HG03045 (cell line): Measurements from ENCODE around the gene PDZD4.

Source experiments
- ATAC-seq: cut with Tn5 transposase; IDR thresholded peaks from one replicate; pipeline ENCODE4 v1.9.1; 2021; ENCODE audit warnings: mild to moderate bottlenecking, moderate library complexity; ENCODE audit not compliant: unreplicated experiment

PDZD4 gene

DNA sequence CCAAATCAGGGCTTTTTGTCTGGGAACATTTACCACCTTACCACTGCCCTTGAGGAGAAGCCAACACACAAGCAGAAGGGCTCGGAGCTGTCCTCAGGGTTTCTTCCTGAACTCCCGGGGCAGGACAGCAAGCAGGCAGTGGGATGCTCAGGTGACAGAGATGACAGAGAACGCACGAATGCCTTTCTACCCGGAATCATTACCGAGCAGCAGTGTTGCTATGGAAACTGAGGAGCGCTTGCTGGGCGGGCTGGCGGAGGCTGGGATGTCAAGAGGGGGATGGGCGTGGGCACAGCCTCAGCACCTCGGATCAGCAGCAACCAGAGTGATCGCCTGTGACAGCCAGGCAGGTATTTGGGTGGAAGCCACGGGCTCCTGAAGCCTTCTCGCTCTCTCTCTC, 18.1 kb downstream of the PDZD4 start:
- ATAC-seq: no peak

DNA sequence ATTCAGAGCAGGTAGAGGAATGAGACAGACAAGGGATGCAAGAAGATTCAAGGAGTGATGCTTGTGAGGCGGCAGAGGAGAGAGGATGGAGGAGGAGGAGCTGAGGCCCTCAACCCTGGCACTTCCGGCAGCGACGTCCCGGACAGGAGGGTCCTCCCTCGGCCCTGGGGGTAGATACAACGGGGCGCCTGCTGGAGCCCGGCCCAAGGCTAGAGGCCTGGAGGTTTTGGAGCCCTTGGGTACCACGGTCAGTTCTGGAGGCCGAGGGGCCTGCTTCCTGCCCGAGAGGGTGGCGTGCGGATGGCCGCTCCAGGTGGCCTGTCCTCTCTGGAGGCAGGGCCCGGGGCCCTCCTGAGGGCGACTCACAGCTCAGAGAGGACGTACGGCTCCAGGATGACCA, 22.4 kb downstream of the PDZD4 start:
- ATAC-seq: no peak

DNA sequence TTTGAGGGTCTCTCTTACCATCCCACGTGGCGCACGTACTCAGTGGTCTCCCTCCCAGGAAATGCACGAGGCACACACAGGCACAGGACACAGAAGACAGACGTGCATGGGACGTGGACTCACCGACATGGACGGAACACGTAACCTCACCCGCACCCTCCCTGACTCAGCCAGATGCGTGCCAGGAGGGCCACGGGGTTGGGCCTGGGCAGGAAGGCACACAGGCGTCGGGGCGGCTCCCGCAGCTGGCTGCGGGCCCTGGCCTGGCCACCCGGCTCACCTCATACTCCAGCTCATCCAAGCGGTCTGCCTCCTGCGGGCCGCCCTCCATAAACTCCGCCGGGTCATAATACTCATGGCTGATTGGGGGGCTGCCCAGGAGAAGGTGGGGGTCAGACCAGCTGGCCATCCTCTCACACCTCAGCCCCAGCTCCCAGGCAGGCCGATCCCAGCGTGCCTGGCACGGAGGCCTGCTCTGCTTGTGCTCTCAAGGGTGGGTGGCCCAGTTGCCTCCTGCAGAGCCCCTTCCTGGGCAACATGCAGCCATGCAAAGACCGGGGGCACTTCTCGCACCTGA, 23.3 kb downstream of the PDZD4 start:
- no peak for ATAC-seq

DNA sequence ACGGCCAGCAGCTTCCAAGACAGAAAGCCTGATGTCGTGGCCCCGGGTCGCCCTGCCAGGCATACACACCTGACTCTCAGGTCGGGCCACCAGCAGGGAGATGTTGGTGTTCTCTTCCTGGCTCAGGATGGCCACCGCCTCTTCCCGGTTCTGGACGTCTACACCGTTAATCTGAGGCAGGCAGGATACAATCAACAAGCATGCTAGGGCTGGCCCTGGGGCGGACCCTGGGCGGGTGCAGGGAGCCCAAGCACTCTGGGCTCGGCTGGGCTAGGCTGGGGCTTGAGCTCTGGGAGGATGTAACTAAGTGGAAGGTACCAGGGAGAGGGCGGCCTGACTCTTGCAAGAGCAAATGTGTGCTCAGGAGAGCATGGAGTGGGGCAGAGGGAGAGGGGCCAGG, 24.9 kb downstream of the PDZD4 start:
- ATAC-seq: no peak

DNA sequence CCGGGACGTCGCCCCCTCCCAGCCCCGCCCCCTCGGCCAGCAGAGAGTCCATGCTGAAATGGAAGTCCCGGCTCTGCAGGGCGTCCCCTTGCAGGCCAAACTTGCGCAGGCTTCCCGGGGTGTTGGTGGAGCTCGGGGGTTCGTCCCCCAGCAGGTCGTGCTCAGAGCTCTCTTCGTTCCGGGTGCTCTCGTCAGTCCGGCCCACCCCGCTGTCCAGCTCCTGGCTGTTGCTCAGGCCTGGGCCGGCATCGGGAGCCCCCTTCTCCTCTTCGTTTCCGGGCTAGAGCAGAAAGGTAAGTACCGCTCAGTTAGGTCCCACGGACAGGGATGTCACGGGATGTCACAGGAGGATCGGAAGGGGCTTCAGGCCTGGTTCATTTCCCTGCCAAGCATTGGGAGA, 25.7 kb downstream of the PDZD4 start:
- no peak for ATAC-seq

DNA sequence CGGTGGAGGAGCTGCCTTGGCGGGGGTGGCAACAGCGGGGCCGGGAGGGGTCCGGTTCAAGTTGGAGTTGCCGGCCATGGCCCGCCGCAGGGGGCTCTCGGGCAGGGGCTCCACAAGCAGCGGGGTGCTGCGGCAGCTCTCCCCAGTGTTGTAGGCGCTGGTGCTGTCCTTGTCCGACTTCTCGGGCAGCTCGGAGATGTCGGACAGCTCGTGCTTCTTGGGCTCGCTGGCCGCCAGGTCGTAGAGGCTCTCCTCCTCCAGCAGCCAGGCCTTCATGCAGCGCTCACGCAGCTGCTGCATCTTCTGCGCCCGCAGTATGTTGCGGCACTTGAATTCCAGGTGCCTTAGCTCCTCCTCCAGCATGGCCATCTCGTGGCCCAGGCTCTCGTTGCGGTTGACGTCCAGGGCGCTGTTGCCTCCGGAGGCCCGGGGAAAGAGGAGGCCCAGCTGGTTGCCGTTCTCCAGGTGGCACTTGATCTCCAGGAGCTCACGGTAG, 26.2 kb downstream of the PDZD4 start:
- ATAC-seq: no peak

DNA sequence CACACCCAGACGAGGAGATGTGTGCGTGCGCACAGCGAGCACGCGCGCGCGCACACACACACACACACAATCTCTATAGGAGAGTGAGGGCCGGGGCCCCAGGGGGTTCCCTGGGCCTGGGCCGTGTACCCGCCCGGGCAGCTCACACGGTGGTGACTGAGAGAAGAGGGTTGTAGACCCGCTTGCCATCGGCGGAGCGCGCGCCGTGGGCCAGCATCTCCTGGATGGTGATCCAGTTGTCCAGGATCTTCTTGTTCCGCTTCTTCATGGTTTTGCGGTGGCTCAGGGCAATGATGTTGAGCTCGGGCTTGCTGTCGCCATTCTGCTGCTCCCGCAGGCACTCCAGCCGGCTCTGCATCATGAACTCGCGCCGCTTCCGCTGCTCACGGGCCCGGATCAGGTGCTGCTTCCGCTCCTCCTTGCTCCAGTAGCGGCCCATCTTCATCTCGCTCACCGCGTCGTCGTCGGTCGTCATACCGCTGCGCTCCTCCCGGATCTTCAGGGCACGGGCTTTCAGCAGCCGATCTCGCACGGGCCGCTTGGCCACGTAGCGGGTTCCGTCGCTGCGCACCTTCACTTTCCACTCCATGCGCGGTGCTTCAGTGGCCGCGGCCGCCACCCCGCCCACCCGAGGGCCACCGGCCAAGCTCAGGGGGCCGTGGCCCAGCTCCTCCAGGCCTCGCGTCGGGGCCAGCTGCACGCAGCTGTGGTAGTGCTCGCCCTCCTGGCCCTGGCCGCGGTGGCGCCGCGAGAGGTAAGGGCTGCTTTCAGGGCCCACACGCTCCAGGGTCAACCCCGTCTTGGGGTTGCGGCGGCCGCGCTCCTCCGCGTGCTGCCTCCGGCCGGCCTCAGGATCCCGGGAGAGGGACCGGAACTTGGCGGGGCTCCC, 26.9 kb downstream of the PDZD4 start:
- no peak for ATAC-seq

DNA sequence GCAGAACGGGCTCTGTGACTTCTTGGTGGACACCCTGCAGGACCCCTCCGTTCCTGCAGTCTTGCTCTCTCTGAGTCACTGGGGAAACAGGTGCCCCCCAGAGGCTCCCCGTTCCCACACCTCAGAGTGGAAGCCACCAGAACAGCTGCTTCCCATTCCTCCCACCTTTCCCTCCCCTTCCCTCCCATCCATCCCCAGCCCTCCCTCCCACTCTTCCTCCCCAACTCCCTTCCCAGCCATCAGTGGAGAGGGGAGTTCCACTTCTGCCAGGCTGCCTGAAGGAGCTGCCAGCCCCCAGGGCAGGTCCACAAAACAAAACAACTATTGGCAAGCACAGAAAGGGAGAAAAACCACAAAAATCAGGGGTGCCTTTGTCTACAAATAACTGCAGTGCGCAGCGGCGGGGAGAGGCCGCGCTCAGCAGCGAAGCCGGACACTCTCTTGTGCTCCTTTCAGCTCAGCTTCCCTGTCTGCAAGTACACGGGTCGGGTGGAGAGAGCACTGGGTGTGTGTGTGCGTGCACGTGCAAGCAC, 27.8 kb downstream of the PDZD4 start:
- no peak for ATAC-seq

DNA sequence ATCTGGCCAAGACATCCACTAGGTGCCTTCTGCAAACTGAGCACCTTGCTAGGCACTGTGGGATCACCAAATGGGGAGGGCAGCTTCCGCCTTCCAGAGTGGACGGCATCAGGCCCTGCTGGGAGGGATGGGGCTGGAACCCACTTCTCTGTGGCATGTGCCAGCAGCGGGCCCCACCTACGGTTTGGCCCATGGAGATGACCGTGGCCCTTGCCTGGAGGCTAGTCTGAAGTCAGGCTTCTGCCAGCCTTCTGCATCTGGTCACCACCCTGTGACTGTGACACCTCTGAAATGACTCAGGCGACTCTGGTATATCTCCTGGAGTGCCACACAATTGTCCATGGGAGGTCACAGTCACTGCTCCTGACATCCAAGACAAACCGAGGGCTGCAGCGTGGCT, 28.7 kb downstream of the PDZD4 start:
- ATAC-seq: no peak

DNA sequence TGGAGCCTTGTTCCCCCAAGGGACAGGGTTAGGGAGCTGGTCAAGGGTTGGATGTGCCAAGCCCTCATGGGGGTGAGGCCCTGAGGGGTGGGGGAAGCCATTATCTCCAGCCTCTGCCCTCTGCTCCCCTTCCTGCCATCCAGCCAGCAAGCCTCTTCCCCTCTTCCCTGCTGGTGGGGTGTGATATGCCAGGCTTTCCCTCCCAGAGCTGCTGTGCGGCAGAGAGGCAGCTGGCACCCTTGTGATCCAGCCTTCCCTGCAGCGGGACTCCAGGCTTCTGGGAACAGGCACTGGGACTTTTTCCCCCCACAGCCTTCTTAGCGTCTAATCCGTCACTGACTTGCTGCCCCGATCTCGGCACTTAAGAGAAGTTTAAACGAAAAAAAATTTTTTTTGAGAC, 29.6 kb downstream of the PDZD4 start:
- ATAC-seq: no peak

DNA sequence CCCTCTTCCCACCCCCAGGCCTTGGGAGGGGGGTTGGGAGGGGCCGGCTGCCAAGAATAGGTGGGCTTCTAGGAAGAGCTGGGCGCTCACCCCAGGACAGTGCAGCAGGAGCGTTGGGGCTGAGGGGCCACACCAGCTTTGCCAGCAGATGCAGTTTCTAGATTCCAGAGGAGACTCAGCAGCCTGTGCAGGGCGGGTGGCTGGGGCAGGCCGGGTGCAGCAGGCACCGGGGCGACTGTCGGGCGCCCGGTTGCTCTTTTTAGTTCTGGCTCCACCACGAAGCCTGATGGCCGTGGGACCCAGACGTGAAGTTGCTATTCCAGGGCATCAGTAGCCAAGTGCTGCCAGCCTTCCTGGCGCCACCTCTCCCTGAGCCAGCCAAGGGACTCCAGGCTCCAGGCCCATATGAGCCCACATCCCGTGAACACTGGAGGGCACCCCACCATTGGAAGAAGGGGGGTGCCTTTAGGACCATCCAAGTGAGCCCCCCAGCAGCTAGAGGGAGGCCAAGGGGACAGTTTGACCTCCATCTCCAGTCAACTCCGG, 30.1 kb downstream of the PDZD4 start:
- no peak for ATAC-seq

DNA sequence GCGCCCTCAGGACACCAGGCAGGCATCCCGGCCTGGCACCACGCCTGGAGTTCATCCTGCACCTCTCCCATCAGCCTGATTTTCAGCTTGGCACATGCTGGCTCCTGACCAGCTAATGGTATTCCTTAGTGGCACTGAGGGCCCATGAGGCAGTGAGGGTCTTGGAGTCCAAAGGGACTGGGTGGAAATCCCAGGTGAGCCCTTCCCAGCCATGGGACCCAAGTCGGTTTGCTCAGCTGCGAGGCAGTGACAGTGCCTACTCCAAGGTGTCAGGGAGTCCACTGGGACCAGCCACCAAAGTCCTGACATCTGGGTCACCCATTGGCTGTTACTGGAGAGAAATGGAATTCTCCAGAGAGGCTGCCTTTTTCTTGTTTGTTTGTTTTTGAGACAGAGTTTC, 31.0 kb downstream of the PDZD4 start:
- ATAC-seq: no peak

DNA sequence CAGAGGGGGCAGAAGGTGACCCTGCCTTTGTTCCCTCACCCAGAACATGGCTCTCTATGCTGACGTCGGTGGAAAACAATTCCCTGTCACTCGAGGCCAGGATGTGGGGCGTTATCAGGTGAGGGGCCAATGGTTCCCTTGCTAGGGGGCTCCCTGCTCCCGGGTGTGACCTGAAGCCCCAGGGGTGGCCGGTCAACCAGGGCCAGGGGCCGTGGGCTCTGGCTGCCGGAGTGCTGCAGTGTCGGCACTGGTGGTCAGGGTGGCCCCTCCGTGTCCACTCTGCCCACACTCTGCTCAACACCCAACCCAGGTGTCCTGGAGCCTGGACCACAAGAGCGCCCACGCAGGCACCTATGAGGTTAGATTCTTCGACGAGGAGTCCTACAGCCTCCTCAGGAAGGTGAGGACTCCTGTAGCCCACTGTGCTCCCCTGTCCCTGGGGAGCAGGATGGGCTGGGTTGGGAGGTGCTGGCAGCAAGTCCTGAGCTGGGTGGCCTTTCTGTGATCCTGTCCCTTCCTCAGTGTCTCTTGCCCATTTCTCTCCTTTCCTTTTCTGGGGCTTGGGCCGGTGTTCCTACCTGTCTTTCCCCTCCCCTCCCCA, 32.8 kb downstream of the PDZD4 start:
- ATAC-seq: no peak

DNA sequence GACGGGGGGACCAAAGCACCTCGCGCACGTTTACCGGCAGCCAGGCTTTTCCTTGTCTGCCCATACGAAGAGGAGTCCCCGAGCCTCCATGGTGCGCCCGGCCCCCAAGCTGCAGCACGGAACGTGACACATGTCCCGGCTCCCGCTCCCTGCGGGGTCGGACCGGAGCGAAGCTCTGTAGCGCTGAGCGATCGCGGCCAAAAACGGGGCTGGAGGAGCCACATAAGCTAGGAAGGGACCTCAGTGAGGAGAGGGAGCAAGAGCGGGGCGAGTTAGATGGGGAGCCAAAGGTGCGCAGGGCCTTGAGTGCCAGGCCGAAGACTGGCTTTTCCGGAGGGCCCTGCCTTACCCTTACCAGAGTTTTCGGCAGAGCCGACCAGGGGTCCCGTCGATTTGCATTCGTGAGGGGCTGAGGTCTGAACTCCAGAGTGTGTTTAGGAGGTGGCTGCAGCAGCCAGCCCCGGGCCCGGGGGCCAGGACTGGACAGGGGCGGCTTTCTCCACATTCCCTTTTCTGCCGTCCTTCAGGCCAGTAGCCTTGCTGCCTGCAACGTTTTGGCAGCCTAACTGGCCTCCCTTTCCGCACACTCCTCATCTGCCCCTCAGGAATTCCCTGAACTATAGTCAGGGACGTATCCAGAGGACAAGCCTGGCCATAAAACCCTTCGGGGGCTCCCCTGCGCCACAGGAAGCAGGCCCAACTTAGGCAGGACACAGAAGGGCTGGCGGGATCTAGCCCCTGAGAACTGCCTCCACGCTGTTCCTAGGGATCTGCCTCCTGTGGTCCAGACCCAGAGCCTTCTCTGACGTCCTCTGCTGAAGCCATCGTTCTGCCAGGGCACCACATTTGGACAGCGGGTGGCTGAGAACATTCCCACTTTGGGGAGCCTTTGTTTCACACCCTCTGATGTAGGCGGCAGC, 35.2 kb downstream of the PDZD4 start:
- no peak for ATAC-seq

DNA sequence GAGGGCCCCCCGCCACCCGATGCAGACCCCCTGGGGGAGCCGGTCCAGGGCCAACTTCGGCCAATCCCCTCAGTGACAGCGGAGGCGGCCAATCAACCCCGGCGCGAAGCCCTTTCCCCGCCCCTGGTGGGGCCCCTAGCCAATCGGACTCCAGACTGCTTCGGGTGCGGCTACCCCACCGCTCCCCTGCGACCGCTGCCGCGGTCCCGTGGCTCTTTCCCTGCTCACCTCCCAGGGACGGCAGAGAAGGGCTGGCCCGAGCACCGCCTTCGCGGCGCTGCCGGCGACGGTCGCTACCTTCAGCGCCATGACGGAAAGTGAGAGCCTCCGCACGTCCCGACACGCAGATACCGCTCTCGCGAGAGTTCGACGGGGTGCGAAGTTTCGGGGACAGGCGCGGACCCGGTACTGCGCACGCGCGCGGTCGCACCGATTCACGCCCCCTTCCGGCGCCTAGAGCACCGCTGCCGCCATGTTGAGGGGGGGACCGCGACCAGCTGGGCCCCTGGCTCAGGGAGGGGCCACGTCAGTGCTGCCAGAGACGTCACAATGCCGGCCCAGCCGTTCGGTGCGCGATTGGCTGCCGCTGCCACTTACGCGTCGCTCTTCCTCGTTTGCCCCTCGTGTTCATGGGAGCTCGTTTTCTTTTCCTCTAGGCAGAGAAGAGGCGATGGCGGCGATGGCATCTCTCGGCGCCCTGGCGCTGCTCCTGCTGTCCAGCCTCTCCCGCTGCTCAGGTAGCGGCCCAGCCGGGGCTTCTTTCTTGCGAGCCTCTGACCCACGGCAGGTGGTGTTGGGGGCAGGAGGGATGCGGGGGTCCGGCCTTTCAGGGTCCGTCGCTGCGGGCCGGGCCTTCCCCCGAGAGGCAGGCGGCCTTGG, 36.1 kb downstream of the PDZD4 start, which contains the start of the genes IDH3G and SSR4:
IDH3G (minus strand) TSS at position 358 of the 879 bp plus-strand sequence; CDS start at position 309, 49 bp downstream.
SSR4 (plus strand) TSS at position 651 of the 879 bp plus-strand sequence; CDS start at position 671, 20 bp downstream.
- ATAC-seq: peak; percentile 91

DNA sequence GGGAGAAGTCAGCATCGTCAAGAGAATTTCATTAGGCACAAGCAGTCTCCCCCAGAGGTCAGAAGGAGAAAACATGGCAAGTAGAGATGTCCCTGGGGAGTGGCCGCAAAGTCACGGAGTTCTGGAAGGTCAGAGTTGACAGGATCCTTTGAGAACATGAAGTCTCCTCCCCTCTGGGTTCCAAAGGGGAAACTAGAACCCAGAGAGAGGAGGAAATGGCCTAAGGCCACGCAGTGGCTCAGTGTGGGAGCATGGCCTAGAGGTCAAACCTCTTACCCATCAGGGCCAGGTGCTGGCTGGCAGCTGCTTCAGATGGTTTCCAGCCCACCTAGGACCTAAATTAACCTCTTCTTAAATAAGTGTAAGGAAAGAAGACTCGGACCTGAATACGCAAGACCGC, 37.1 kb downstream of the PDZD4 start:
- no peak for ATAC-seq

DNA sequence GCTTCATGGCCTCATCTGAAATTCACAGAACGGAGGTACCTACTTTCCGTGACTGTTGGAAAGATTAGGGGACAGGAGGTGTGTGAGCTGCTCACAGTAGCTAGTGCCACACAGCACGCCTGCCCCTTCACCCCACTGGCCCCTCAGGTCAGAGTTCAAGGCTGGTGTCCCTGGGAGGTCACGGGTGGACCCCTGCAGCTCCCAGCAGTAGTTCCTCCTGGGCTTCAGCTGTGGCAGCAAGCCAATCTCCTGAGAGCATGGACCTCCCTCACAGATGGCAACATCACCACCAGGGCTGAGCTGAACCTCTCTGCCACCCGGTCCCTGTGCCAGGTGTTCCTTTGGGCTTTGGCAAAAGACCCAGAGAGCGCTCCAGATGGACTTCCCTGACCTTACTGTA, 38.0 kb downstream of the PDZD4 start:
- no peak for ATAC-seq

DNA sequence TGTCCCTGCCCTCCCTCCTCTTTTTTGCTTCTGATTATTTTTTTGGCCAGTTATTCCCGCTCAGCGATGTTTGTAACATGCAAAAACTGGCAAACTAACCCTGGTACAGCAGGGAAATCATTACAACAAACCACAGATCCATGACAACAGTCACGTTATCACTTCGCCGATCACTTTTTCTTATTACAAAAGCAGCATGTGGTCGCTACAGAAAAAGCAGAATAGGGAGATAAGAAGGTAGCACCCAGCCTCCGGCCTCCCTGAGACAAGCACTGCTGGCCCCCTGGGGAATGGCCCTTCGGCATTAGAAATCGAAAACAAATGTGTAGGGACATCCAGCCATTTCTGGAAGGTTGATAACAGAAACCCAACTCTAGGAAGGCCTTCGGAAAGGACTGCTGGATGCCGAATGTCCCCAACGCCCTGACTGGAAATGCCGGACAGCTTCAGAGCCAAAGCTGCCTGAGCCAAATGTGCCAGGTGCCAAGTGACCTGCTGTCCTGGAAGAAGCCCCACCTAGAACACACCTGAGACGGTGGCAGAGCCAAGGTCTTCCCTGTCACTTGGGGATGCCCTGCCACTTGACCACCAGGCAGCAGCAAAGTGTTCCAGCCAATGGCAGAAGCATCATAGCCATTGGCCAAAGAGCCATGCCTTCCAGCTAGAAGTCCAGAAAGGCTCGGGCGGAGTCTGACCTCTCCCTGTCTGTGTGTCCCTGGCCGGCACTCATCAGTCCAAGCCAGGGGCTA, 39.1 kb downstream of the PDZD4 start:
- ATAC-seq: no peak
